ENCODE results near the gene MBOAT2.

GRCh38 chr2:9030841-9031240 is 27.4 kb upstream of the MBOAT2 start:
- TF ChIP-seq, protein P1, sequence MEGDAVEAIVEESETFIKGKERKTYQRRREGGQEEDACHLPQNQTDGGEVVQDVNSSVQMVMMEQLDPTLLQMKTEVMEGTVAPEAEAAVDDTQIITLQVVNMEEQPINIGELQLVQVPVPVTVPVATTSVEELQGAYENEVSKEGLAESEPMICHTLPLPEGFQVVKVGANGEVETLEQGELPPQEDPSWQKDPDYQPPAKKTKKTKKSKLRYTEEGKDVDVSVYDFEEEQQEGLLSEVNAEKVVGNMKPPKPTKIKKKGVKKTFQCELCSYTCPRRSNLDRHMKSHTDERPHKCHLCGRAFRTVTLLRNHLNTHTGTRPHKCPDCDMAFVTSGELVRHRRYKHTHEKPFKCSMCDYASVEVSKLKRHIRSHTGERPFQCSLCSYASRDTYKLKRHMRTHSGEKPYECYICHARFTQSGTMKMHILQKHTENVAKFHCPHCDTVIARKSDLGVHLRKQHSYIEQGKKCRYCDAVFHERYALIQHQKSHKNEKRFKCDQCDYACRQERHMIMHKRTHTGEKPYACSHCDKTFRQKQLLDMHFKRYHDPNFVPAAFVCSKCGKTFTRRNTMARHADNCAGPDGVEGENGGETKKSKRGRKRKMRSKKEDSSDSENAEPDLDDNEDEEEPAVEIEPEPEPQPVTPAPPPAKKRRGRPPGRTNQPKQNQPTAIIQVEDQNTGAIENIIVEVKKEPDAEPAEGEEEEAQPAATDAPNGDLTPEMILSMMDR (IDR thresholded peaks at IDR 0.05; ENCODE audit: insufficient read depth, low read length, poor library complexity, severe bottlenecking): no peak
- TF ChIP-seq EZH2phosphoT487 (conservative IDR thresholded peaks at IDR 0.05; ENCODE audit: low read length): no peak

Measured in SU-DHL-6 (cell line).